ENCODE results near the gene CLCN4. TPM values are rescaled to one million over a fixed set of nuclear protein-coding genes. Genes with fewer than 3 reads are reported as not detected.
A peak's percentile ranks its signal among the peaks of the same experiment; 100 is the strongest.

CLCN4 gene
- total RNA-seq, 1 experiment from 2014 or later: 7.1 TPM

GRCh38 chrX:10174810-10175209, 18.0 kb downstream of the CLCN4 start:
- Histone ChIP-seq H3K9me3 (no peaks in the 10 kb centered on the region), H3K36me3 (no peaks in the 10 kb centered on the region), H3K4me3 (no peak overlapping the region), H3K27me3 (no peaks in the 10 kb centered on the region)
- DNase-seq: no peak

GRCh38 chrX:10175319-10175871, 18.6 kb downstream of the CLCN4 start:
- DNase-seq: peak; percentile 27
- H3K36me3 ChIP-seq: no peaks in the 10 kb centered on the region

GRCh38 chrX:10176121-10177003, 19.6 kb downstream of the CLCN4 start:
- Histone ChIP-seq H3K9me3 (no peaks in the 10 kb centered on the region), H3K27me3 (no peaks in the 10 kb centered on the region), H3K4me3 (no peak overlapping the region), H3K36me3 (no peaks in the 10 kb centered on the region)
- DNase-seq: no peak

More at GRCh38 chrX:10175319-10175871, 18.6 kb downstream of the CLCN4 start:
- no peak overlapping the region for H3K4me3 ChIP-seq
- H3K27me3 ChIP-seq: no peaks in the 10 kb centered on the region
- H3K9me3 ChIP-seq: no peaks in the 10 kb centered on the region

GRCh38 chrX:10177004-10177396, 20.2 kb downstream of the CLCN4 start:
- Histone ChIP-seq H3K9me3 (no peaks in the 10 kb centered on the region), H3K36me3 (no peaks in the 10 kb centered on the region), H3K27me3 (no peaks in the 10 kb centered on the region), H3K4me3 (no peak overlapping the region)
- no peak for DNase-seq

GRCh38 chrX:10177601-10178000, 20.8 kb downstream of the CLCN4 start:
- peak; percentile 13 for DNase-seq
- no peak overlapping the region for H3K4me3 ChIP-seq
- no peaks in the 10 kb centered on the region for H3K9me3 ChIP-seq
- no peaks in the 10 kb centered on the region for H3K36me3 ChIP-seq
- H3K27me3 ChIP-seq: no peaks in the 10 kb centered on the region

GRCh38 chrX:10178866-10179463, 22.2 kb downstream of the CLCN4 start:
- Histone ChIP-seq H3K4me3 (no peak overlapping the region), H3K36me3 (no peaks in the 10 kb centered on the region), H3K9me3 (no peaks in the 10 kb centered on the region), H3K27me3 (no peaks in the 10 kb centered on the region)
- no peak for DNase-seq

- no peaks in the 10 kb centered on the region for H3K9me3 ChIP-seq
- H3K27me3 ChIP-seq: no peaks in the 10 kb centered on the region
- H3K4me3 ChIP-seq: no peak overlapping the region
- no peak for DNase-seq
- H3K36me3 ChIP-seq: no peaks in the 10 kb centered on the region
Measured at GRCh38 chrX:10183760-10184159, 27.0 kb downstream of the CLCN4 start.

GRCh38 chrX:10184411-10184810, 27.6 kb downstream of the CLCN4 start:
- H3K4me3 ChIP-seq: no peak overlapping the region
- DNase-seq: no peak
- H3K9me3 ChIP-seq: no peaks in the 10 kb centered on the region
- no peaks in the 10 kb centered on the region for H3K27me3 ChIP-seq
- no peaks in the 10 kb centered on the region for H3K36me3 ChIP-seq

GRCh38 chrX:10186355-10186754, 29.6 kb downstream of the CLCN4 start:
- H3K36me3 ChIP-seq: no peaks in the 10 kb centered on the region
- no peaks in the 10 kb centered on the region for H3K27me3 ChIP-seq
- no peak overlapping the region for H3K4me3 ChIP-seq
- DNase-seq: no peak
- no peaks in the 10 kb centered on the region for H3K9me3 ChIP-seq

- Histone ChIP-seq H3K27me3 (no peaks in the 10 kb centered on the region), H3K9me3 (no peaks in the 10 kb centered on the region), H3K4me3 (no peak overlapping the region), H3K36me3 (no peaks in the 10 kb centered on the region)
- no peak for DNase-seq
Measured at GRCh38 chrX:10187421-10187820, 30.6 kb downstream of the CLCN4 start.

GRCh38 chrX:10189317-10190268, 32.8 kb downstream of the CLCN4 start:
- Histone ChIP-seq H3K9me3 (no peaks in the 10 kb centered on the region), H3K4me3 (no peak overlapping the region), H3K36me3 (no peaks in the 10 kb centered on the region), H3K27me3 (no peaks in the 10 kb centered on the region)
- DNase-seq: peak; percentile 46

GRCh38 chrX:10190367-10190766, 33.6 kb downstream of the CLCN4 start:
- DNase-seq: peak; percentile 33
- H3K9me3 ChIP-seq: no peaks in the 10 kb centered on the region

GRCh38 chrX:10193587-10193986, 36.8 kb downstream of the CLCN4 start:
- no peak for DNase-seq
- Histone ChIP-seq H3K9me3 (no peaks in the 10 kb centered on the region), H3K36me3 (no peaks in the 10 kb centered on the region; the same call in 1 of the 2 replicates), H3K27me3 (no peaks in the 10 kb centered on the region), H3K4me3 (no peak overlapping the region)

More at GRCh38 chrX:10190367-10190766, 33.6 kb downstream of the CLCN4 start:
- H3K27me3 ChIP-seq: no peaks in the 10 kb centered on the region
- H3K4me3 ChIP-seq: no peak overlapping the region
- H3K36me3 ChIP-seq: no peaks in the 10 kb centered on the region

- no peaks in the 10 kb centered on the region for H3K27me3 ChIP-seq
- H3K4me3 ChIP-seq: no peak overlapping the region
- no peaks in the 10 kb centered on the region for H3K9me3 ChIP-seq
- no peaks in the 10 kb centered on the region; the same call in 1 of the 2 replicates for H3K36me3 ChIP-seq
- DNase-seq: no peak
Measured at GRCh38 chrX:10195425-10195824, 38.6 kb downstream of the CLCN4 start.

GRCh38 chrX:10195947-10196346, 39.2 kb downstream of the CLCN4 start:
- H3K36me3 ChIP-seq: no peaks in the 10 kb centered on the region; the same call in 1 of the 2 replicates
- no peak overlapping the region for H3K4me3 ChIP-seq
- no peak for DNase-seq
- no peaks in the 10 kb centered on the region for H3K27me3 ChIP-seq
- H3K9me3 ChIP-seq: no peaks in the 10 kb centered on the region

All from MG63 (cell line).